ENCODE results near the gene LMAN1L.

GRCh38 chr15:74830868-74831267 lies 18.2 kb downstream of the LMAN1L start:
- TF ChIP-seq CTCF (IDR thresholded peaks at IDR 0.05) (no peak), POLR2A (IDR thresholded peaks at IDR 0.05) (no peak)

Data from Peyer's patch (tissue), 4 donors.